T-cell (primary cell): ENCODE data around the gene SLC36A3. TPM values are rescaled to one million over a fixed set of nuclear protein-coding genes. Genes with fewer than 3 reads are reported as not detected.
"Not testable (repeated sequence)": the region's sequence is repeated elsewhere in the genome, so short reads cannot be mapped to it uniquely, and the experiment has no call there.

Experiments
- ATAC-seq, 4 experiments: fragments of 200-7000 bp in 3 of 4; fragments of 150-1000 bp in 1 of 4; cut with Tn5 transposase; replicated peaks in 1 of 4; 1 replicate in 3 of 4; 2 replicates in 1 of 4; pipeline ENCODE4 v1.10.0; 2021; ENCODE audit warnings: moderate library complexity in 3 of 4, mild to moderate bottlenecking in 2 of 4, moderate number of reproducible peaks in 1 of 4
- CTCF ChIA-PET, 2 donors: fragments of 300-600 bp; sonication (Branson Sonifier 250); formaldehyde crosslinking; loops; one replicate each; lab custom pipeline; 2022; ENCODE audit warnings: antibody characterized with exemption in 2 of 2; lab: Charles Lee
- POLR2A ChIA-PET, 2 donors: fragments of 300-600 bp; sonication (Branson Sonifier 250); formaldehyde crosslinking; loops; one replicate each; lab custom pipeline; 2022; ENCODE audit warnings: antibody characterized with exemption in 2 of 2; lab: Charles Lee
- DNase-seq, 35 experiments: peaks; one replicate each; pipeline versions ENCODE4 v3.0.0 to v3.0.0-alpha.2; 2013 to 2023
- H3K27ac ChIP-seq: one replicate; pipeline ENCODE4 v1.5.1; 2013; ENCODE audit warnings: low read length
- H3K27me3 ChIP-seq, 2 experiments: replicated peaks in 1 of 2; 1 replicate in 1 of 2; 2 replicates in 1 of 2; pipeline versions ENCODE4 v1.6.1 to v1.7.0; 2013; ENCODE audit warnings: low read length in 1 of 2, mixed read lengths in 1 of 2; ENCODE audit not compliant: control insufficient read depth in 2 of 2, insufficient read depth in 2 of 2; ENCODE audit errors: extremely low read depth in 1 of 2
- H3K36me3 ChIP-seq, 2 donors: 1 replicate in 1 of 2; 2 replicates in 1 of 2; pipeline versions ENCODE4 v1.6.1 to v1.7.0; 2013; ENCODE audit warnings: low read length in 1 of 2; ENCODE audit not compliant: control insufficient read depth in 2 of 2, insufficient read depth in 1 of 2; ENCODE audit errors: extremely low read depth in 1 of 2
- H3K4me1 ChIP-seq, 2 experiments: 1 replicate in 1 of 2; 2 replicates in 1 of 2; pipeline versions ENCODE4 v1.6.1 to v1.7.0; 2013; ENCODE audit warnings: low read length in 2 of 2, mixed read lengths in 1 of 2; ENCODE audit not compliant: insufficient read depth in 2 of 2, control insufficient read depth in 1 of 2; ENCODE audit errors: extremely low read depth in 1 of 2
- H3K4me3 ChIP-seq, 2 donors: 1 replicate in 1 of 2; 2 replicates in 1 of 2; pipeline versions ENCODE4 v1.5.1 to v1.7.0; 2013; ENCODE audit warnings: mild to moderate bottlenecking in 2 of 2, low read length in 1 of 2, moderate library complexity in 1 of 2; ENCODE audit not compliant: control insufficient read depth in 1 of 2; ENCODE audit errors: extremely low read depth in 1 of 2
- H3K9me3 ChIP-seq: 2 replicates; pipeline ENCODE4 v1.7.0; 2013
- H3K27ac Mint-ChIP-seq, 2 donors: one replicate each; pipeline ENCODE4 v1.8.0; 2020 to 2021; ENCODE audit warnings: mild to moderate bottlenecking in 2 of 2, mixed read lengths in 2 of 2
- H3K27me3 Mint-ChIP-seq, 2 donors: one replicate each; pipeline ENCODE4 v1.8.0; 2021 to 2022; ENCODE audit warnings: mixed read lengths in 2 of 2
- H3K36me3 Mint-ChIP-seq: one replicate; pipeline ENCODE4 v1.8.0; 2021; ENCODE audit warnings: mixed read lengths
- H3K4me1 Mint-ChIP-seq, 3 donors: one replicate each; pipeline ENCODE4 v1.8.0; 2020 to 2022; ENCODE audit warnings: mixed read lengths in 3 of 3, mild to moderate bottlenecking in 1 of 3
- H3K4me3 Mint-ChIP-seq, 3 donors: one replicate each; pipeline ENCODE4 v1.8.0; 2020 to 2022; ENCODE audit warnings: mild to moderate bottlenecking in 3 of 3, mixed read lengths in 3 of 3, moderate library complexity in 3 of 3
- H3K9me3 Mint-ChIP-seq, 3 donors: one replicate each; pipeline ENCODE4 v1.8.0; 2020 to 2022; ENCODE audit warnings: mixed read lengths in 3 of 3
- WGBS: methylation state at CpG from one replicate; pipeline ENCODE4 v1.1.5; 2013; ENCODE audit warnings: missing lambda C conversion rate; ENCODE audit not compliant: insufficient coverage; 5-methylcytosine and 5-hydroxymethylcytosine counted together
- total RNA-seq, 35 experiments: library from RNA in 6 of 35; stranded (reverse) in 6 of 35; fragments of 120-200 nt in 1 of 35; gene quantifications; one replicate each; pipeline versions ENCODE4 v1.2.1 to v1.2.4 and lab custom pipeline; 2013 to 2026

Gene SLC36A3
- total RNA-seq, 5 donors from 2014 or later (not counting 1 experiment from before 2014, with no cell fraction given), result not detected

DNA sequence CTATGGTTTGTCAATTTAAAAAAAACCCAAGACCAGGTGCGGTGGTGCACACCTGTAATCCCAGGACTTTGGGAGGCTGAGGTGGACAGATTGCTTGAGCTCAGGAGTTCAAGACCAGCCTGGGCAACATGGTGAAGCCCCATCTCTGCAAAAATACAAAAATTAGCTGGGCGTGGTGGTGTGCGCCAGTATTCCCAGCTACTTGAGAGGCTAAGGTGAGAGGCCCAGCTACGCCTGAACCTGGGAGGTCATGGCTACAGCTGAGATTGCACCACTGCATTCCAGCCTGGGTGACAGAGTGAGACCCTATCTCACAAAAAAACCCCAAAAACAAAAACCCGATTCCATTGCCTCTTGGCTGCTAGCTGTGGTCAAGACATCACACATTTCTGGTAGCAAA is 48.6 kb downstream of the SLC36A3 start:
- Mint-ChIP-seq H3K4me1 (peaks cover 32 to 76% (median 57%) of the 10 kb centered on the region in 3 donors), H3K36me3 (peaks cover 14% of the 10 kb centered on the region)
- peaks cover 9 to 32% of the 10 kb centered on the region in 2 experiments for H3K4me1 ChIP-seq
- H3K9me3 ChIP-seq, H3K27ac ChIP-seq, H3K27ac Mint-ChIP-seq, H3K27me3 ChIP-seq, CTCF ChIA-PET, H3K4me3 ChIP-seq, H3K9me3 Mint-ChIP-seq, H3K36me3 ChIP-seq, DNase-seq, H3K27me3 Mint-ChIP-seq, POLR2A ChIA-PET, ATAC-seq, H3K4me3 Mint-ChIP-seq: not testable (repeated sequence)
- WGBS, result 100% methylated on average over 2 of the region's 5 CpGs

DNA sequence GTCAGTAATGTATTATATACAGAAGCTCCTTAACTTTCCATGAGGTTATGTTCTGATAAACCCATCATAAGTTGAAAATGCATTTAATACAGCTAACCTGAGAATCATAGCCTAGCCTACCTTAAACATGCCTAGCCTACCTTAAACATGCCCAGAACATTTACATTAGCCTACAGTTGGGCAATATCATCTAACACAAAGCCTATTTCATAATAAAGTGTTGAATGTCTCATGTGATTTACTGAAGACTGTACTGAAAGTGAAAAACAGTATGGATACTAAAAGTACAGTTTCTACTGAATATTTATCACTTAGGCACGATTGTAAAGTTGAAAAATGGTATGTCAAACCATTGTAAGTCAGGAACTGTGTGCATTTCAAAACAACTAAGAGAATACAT is 49.0 kb downstream of the SLC36A3 start:
- no peak overlapping the region for H3K27ac Mint-ChIP-seq
- ChIA-PET POLR2A (no interaction called here), CTCF (interaction anchor here in 1 of 2 donors (2.2 kb wide), 1 partner anchor 139 kb away, joined by 6 read pairs; no protein-coding TSS in a partner anchor)
- peaks cover 32 to 74% (median 57%) of the 10 kb centered on the region in 3 donors for H3K4me1 Mint-ChIP-seq
- peak overlapping the region in 2 of 3 donors; percentile 74 to 95 for H3K4me3 Mint-ChIP-seq
- DNase-seq (no peak), ATAC-seq (no peak)
- H3K27ac ChIP-seq, result no peak overlapping the region
- H3K9me3 Mint-ChIP-seq, result no peaks in the 10 kb centered on the region
- peaks cover 10% of the 10 kb centered on the region for H3K36me3 Mint-ChIP-seq
- H3K4me1 ChIP-seq, result peaks cover 9 to 32% of the 10 kb centered on the region in 2 experiments
- no CpG with 5 or more reads among the region's 1 CpG for WGBS
- H3K9me3 ChIP-seq, result no peaks in the 10 kb centered on the region
- no peaks in the 10 kb centered on the region for H3K36me3 ChIP-seq
- H3K27me3 Mint-ChIP-seq, result no peaks in the 10 kb centered on the region
- H3K27me3 ChIP-seq, result no peaks in the 10 kb centered on the region
- no peak overlapping the region for H3K4me3 ChIP-seq

DNA sequence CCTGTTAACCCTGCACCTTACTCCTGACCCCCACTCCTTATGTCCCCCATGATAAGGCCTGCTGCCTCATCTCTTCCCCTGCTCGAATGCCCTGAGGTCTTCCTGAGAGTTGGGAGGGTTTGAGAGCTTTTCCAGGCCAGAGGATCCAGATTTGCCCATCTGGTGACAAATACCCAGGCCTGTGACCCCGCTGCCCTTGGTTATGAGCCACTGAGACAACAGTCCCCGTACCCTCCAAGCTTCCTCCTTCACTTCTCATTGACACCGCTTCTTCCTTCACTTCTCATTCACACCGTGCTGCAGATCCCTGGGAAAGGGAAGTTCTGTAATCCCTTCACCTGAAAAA is 50.0 kb downstream of the SLC36A3 start:
- Mint-ChIP-seq H3K4me3 (peak overlapping the region; percentile 74 to 95 (median 90)), H3K36me3 (peaks cover 4% of the 10 kb centered on the region), H3K27me3 (no peaks in the 10 kb centered on the region), H3K9me3 (no peaks in the 10 kb centered on the region), H3K27ac (peak overlapping the region; percentile 83 to 93), H3K4me1 (peaks cover 32 to 70% (median 50%) of the 10 kb centered on the region in 3 donors)
- Histone ChIP-seq H3K27me3 (no peaks in the 10 kb centered on the region), H3K36me3 (peaks cover 0 to 2% of the 10 kb centered on the region in 2 donors), H3K9me3 (no peaks in the 10 kb centered on the region), H3K4me3 (peak overlapping the region; percentile 74 to 82), H3K4me1 (peaks cover 9 to 32% of the 10 kb centered on the region in 2 experiments), H3K27ac (no peak overlapping the region)
- ATAC-seq, result no peak
- WGBS, result no CpG with 5 or more reads among the region's 5 CpGs
- ChIA-PET CTCF (interaction anchor here in 1 of 2 donors (0.5 to 2.2 kb wide), 2 partner anchors 86 to 138 kb away, joined by 4 to 6 read pairs; no protein-coding TSS in a partner anchor), POLR2A (no interaction called here)
- no peak for DNase-seq

DNA sequence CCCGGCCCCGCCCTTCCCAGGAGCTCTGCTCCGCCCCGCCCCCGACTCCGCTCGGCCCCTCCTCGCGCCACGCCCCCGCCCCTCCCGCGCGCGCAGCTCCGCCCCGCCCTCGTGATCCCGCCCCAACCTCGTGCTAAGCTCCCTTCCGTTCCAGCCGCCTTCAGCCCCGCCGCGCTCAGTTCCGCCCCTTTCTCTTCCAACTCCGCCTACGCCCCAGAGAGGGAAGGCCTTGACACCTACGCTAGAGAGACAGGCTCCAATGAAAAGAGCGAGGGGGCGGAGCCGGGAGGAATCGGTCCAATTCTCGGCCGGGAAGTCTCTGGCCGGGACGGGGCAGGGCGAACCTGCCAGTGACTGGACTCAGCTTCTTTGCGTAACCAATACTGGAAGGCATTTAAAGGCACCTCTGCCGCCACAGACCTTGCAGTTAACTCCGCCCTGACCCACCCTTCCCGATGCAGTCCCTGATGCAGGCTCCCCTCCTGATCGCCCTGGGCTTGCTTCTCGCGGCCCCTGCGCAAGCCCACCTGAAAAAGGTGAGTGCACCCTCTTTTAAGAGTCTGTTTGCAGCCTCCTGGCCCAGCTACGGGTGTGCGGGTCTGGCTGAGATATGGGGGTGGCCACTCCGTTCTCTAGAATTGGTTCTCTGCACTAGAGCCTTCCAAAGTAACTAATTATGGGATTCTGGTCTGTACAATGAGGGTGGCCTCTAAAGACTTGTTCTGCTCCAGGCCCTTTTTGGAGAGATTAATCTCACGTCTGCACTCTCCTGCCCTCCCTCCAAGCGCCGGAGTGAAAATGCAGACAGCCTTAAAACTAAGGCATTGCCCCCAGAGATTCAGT is 50.6 kb downstream of the SLC36A3 start, which contains the start of gene GM2A:
Gene GM2A, plus strand, starts transcription at position 424 of the 843 bp plus-strand sequence. Its CDS starts 32 bp downstream, at position 456.
- Histone ChIP-seq H3K9me3 (no peaks in the 10 kb centered on the region), H3K36me3 (peaks cover 0 to 2% of the 10 kb centered on the region in 2 donors), H3K27ac (peak within 1 kb of the TSS; percentile 62), H3K4me3 (peak within 1 kb of the TSS; percentile 74 to 82), H3K27me3 (no peaks in the 10 kb centered on the region), H3K4me1 (peaks cover 9 to 32% of the 10 kb centered on the region in 2 experiments)
- ATAC-seq, result peak; percentile 96 to 99 (median 97)
- Mint-ChIP-seq H3K36me3 (peaks cover 4% of the 10 kb centered on the region), H3K4me3 (peak within 1 kb of the TSS; percentile 74 to 95 (median 90)), H3K27ac (peak within 1 kb of the TSS; percentile 91 to 93), H3K4me1 (peaks cover 32 to 67% (median 48%) of the 10 kb centered on the region in 3 donors), H3K27me3 (no peaks in the 10 kb centered on the region), H3K9me3 (no peaks in the 10 kb centered on the region)
- DNase-seq, result peak; percentile 94 to 99 (median 97)
- WGBS, result 0% methylated on average over 30 of the region's 52 CpGs
- CTCF ChIA-PET, result interaction anchor here (0.6 to 2.2 kb wide), 21 partner anchors 10 to 803 kb away, joined by 3 to 18 read pairs (median 4); partner anchors contain the start of genes ANXA6 (in 1 of the 2), CCDC69 (in 1 of the 2), IRGM (in 1 of the 2) and RBM22 (in 1 of the 2)
- POLR2A ChIA-PET, result interaction anchor here (0.6 to 1.3 kb wide), 12 partner anchors 21 to 1254 kb away, joined by 3 to 13 read pairs (median 4); partner anchors contain the start of gene CCDC69 (in 1 of the 2)

DNA sequence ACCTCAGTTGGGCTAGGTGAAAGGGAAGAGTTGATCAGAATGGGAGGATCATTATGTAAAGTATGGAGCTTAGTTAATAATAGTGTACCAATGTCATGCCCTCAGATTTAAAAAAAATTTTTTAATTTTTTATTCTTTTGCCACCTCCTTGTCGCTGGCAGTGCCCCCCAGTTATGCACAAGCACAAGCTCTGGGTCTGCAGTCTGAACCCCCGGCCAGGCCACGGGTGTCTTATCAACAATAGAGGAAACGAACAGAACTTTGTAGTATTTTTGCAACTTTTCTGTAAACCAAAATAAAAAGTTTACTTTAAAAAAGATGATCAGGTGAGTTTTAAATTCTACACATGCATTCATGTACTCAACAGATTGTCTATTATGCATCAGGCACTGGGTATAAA is 51.9 kb downstream of the SLC36A3 start:
- CTCF ChIA-PET, result interaction anchor here in 1 of 2 donors (0.5 to 1.7 kb wide), 5 partner anchors 38 to 1694 kb away, joined by 3 to 18 read pairs (median 3); no protein-coding TSS in a partner anchor

DNA sequence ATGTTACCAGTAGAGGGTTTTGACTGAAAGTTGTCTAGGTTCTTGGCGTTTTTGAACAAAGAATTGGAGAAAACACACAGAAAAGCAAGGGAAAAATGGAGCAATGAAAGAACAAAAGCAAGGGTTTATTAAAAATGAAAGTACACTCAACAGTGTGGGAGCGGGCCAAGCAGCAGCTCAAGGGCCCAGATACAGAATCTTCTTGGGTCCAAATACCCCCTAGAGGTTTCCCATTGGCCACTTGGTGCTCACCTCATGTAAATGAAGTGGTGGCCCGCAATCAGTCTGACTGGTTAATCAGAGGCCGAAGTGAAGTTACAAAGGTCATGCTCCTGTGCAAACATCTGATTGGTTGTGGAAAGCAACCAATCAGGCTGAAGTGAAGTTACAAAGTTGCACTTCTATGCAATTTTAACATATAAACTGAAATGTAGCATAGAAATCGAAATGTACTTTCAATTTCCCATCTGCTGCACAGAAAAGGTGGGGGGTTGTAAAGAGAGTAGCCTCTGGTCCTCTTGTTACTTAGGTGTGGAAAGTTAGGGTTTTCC is 52.5 kb downstream of the SLC36A3 start:
- peaks cover 32 to 53% (median 37%) of the 10 kb centered on the region in 3 donors for H3K4me1 Mint-ChIP-seq
- CTCF ChIA-PET, result no interaction called here
- no peaks in the 10 kb centered on the region for H3K27me3 Mint-ChIP-seq
- H3K9me3 Mint-ChIP-seq, result no peaks in the 10 kb centered on the region
- ATAC-seq (no peak), DNase-seq (peak in 1 of 35 experiments; percentile 59)
- no peaks in the 10 kb centered on the region for H3K9me3 ChIP-seq
- peak overlapping the region in 1 of 2 donors; percentile 13 for H3K4me3 ChIP-seq
- peak overlapping the region; percentile 62 for H3K27ac ChIP-seq
- POLR2A ChIA-PET, result no interaction called here
- H3K36me3 ChIP-seq, result peaks cover 0 to 2% of the 10 kb centered on the region in 2 donors
- H3K36me3 Mint-ChIP-seq, result no peaks in the 10 kb centered on the region
- no peaks in the 10 kb centered on the region for H3K27me3 ChIP-seq
- WGBS, result 37% methylated on average over 4 of the region's 5 CpGs
- peaks cover 9 to 32% of the 10 kb centered on the region in 2 experiments for H3K4me1 ChIP-seq
- peak overlapping the region; percentile 44 to 95 (median 74) for H3K4me3 Mint-ChIP-seq
- H3K27ac Mint-ChIP-seq, result peak overlapping the region; percentile 73 to 81

More for the DNA sequence above, 51.9 kb downstream of the SLC36A3 start:
- no peaks in the 10 kb centered on the region for H3K36me3 Mint-ChIP-seq
- no peak overlapping the region for H3K4me3 ChIP-seq
- H3K27ac ChIP-seq, result peak overlapping the region; percentile 62
- POLR2A ChIA-PET, result interaction anchor here (0.9 to 1.3 kb wide), 3 partner anchors 28 to 87 kb away, joined by 8 to 11 read pairs (median 11); partner anchors contain the start of gene CCDC69 (in 1 of the 2)
- no peaks in the 10 kb centered on the region for H3K9me3 ChIP-seq
- H3K27me3 ChIP-seq, result no peaks in the 10 kb centered on the region
- no CpG with 5 or more reads among the region's 4 CpGs for WGBS
- no peak for DNase-seq
- H3K4me3 Mint-ChIP-seq, result peak overlapping the region; percentile 74 to 95 (median 90)
- peak overlapping the region; percentile 91 to 93 for H3K27ac Mint-ChIP-seq
- no peak for ATAC-seq
- no peaks in the 10 kb centered on the region for H3K27me3 Mint-ChIP-seq
- H3K9me3 Mint-ChIP-seq, result no peaks in the 10 kb centered on the region
- peaks cover 32 to 55% (median 37%) of the 10 kb centered on the region in 3 donors for H3K4me1 Mint-ChIP-seq
- peaks cover 9 to 32% of the 10 kb centered on the region in 2 experiments for H3K4me1 ChIP-seq
- H3K36me3 ChIP-seq, result peaks cover 0 to 2% of the 10 kb centered on the region in 2 donors
